Hematopoietic multipotent progenitor cell (in vitro differentiated cells): Measurements from ENCODE around the gene SERINC3. TPM values are rescaled to one million over a fixed set of nuclear protein-coding genes. Genes with fewer than 3 reads are reported as not detected.
"Not testable (repeated sequence)": the region's sequence is repeated elsewhere in the genome, so short reads cannot be mapped to it uniquely, and the experiment has no call there.

Experiments used
- DNase-seq, 3 donors: peaks; one replicate each; pipeline ENCODE4 v3.0.0-alpha.2; 2011 to 2015; ENCODE audit warnings: low read depth in 2 of 3, low spot score in 2 of 3
- total RNA-seq: library from RNA; depleted of rRNA; stranded (reverse); fragments of >200 nt; gene quantifications from one replicate; pipeline ENCODE4 v1.2.3, GENCODE V29; 2012

The SERINC3 gene
- total RNA-seq, result 95.3 TPM

GRCh38 chr20:44521484-44522481 is at the start of gene SERINC3:
Gene SERINC3, minus strand, starts transcription at chr20:44522070. Its CDS starts 119 bp downstream, at chr20:44521951.
- peak; percentile 97 to 98 (median 97) for DNase-seq

- no peak for DNase-seq
Measured at GRCh38 chr20:44571362-44571988, 49.6 kb upstream of the SERINC3 start.

GRCh38 chr20:44570367-44570766 is 48.5 kb upstream of the SERINC3 start:
- no peak for DNase-seq

GRCh38 chr20:44566811-44567210 is 44.9 kb upstream of the SERINC3 start:
- no peak for DNase-seq

GRCh38 chr20:44566018-44566417 is 44.1 kb upstream of the SERINC3 start:
- no peak for DNase-seq

GRCh38 chr20:44561876-44562275 is 40.0 kb upstream of the SERINC3 start:
- no peak for DNase-seq

- DNase-seq, result not testable (repeated sequence)
Measured at GRCh38 chr20:44560818-44561217, 38.9 kb upstream of the SERINC3 start.

- DNase-seq, result no peak
Measured at GRCh38 chr20:44560229-44560628, 38.4 kb upstream of the SERINC3 start.

- DNase-seq, result no peak
Measured at GRCh38 chr20:44559302-44559701, 37.4 kb upstream of the SERINC3 start.

GRCh38 chr20:44552950-44553908 is 31.4 kb upstream of the SERINC3 start:
- peak in 1 of 3 donors; percentile 38 for DNase-seq

GRCh38 chr20:44552568-44552949 is 30.7 kb upstream of the SERINC3 start:
- no peak for DNase-seq

- no peak for DNase-seq
Measured at GRCh38 chr20:44552050-44552449, 30.2 kb upstream of the SERINC3 start.

- DNase-seq, result no peak
Measured at GRCh38 chr20:44549123-44549522, 27.3 kb upstream of the SERINC3 start.

- DNase-seq, result no peak
Measured at GRCh38 chr20:44547419-44547818, 25.5 kb upstream of the SERINC3 start.

- DNase-seq, result peak in 2 of 3 donors; percentile 68 to 77
Measured at GRCh38 chr20:44544263-44544662, 22.4 kb upstream of the SERINC3 start.

GRCh38 chr20:44543358-44543757 is 21.5 kb upstream of the SERINC3 start:
- no peak for DNase-seq

GRCh38 chr20:44542890-44543289 is 21.0 kb upstream of the SERINC3 start:
- DNase-seq, result no peak

GRCh38 chr20:44541992-44542391 is 20.1 kb upstream of the SERINC3 start:
- no peak for DNase-seq

- no peak for DNase-seq
Measured at GRCh38 chr20:44540834-44541233, 19.0 kb upstream of the SERINC3 start.

GRCh38 chr20:44537993-44538392 is 16.1 kb upstream of the SERINC3 start:
- DNase-seq, result no peak

GRCh38 chr20:44536175-44536574 is 14.3 kb upstream of the SERINC3 start:
- no peak for DNase-seq
